H1 (cell line): ENCODE measurements around the gene HOXB9. TPM values are rescaled to one million over a fixed set of nuclear protein-coding genes. Genes with fewer than 3 reads are reported as not detected.
A peak's percentile ranks its signal among the peaks of the same experiment; 100 is the strongest.

Source experiments
- CHD7 ChIP-seq: fragments of 300-600 bp; sonication (generic); IDR thresholded peaks from 2 replicates; pipeline ENCODE4 v1.7.1; 2012; ENCODE audit warnings: low read length, moderate library complexity, mild to moderate bottlenecking, inconsistent platforms; ENCODE audit not compliant: insufficient replicate concordance
- HDAC2 ChIP-seq, 2 experiments: fragments of 300-600 bp in 1 of 2; sonication (generic) in 1 of 2; IDR thresholded peaks; 2 replicates each; pipeline ENCODE4 v1.6.1; 2011 to 2012; ENCODE audit warnings: low read depth in 2 of 2, low read length in 2 of 2, mild to moderate bottlenecking in 2 of 2, moderate library complexity in 2 of 2, borderline replicate concordance in 1 of 2, inconsistent platforms in 1 of 2
- RNF2 ChIP-seq: fragments of 200-900, 300-1000 bp; sonication (generic); IDR thresholded peaks from 2 replicates; pipeline ENCODE4 v1.7.1; 2016; ENCODE audit warnings: borderline replicate concordance, low read depth, mild to moderate bottlenecking, antibody characterized with exemption, low read length; ENCODE audit not compliant: poor library complexity, severe bottlenecking; ENCODE audit errors: missing control alignments
- SP1 ChIP-seq: IDR thresholded peaks from 2 replicates; pipeline ENCODE4 v1.6.1; 2011; ENCODE audit warnings: low read depth, low read length
- polyA plus RNA-seq, 7 experiments: library from polyadenylated mRNA; depleted of rRNA in 3 of 7; stranded (reverse) in 5 of 7; unstranded in 2 of 7; fragments of >200 nt in 5 of 7; fragments of 200-250 nt in 2 of 7; gene quantifications; 1 replicate in 5 of 7; 2 replicates in 1 of 7; 4 replicates in 1 of 7; pipeline versions ENCODE4 v1.2.1 to v1.2.3, GENCODE V29; 2011 to 2013; ENCODE audit warnings: missing spikeins in 2 of 7, mixed read lengths in 2 of 7
- total RNA-seq: library from RNA; stranded (reverse); fragmentation: NEBNext Ultra II Directional; extraction: Animal tissue kit (Norgen Biotek cat#: 25700); gene quantifications from 2 replicates; pipeline ENCODE4 v1.2.1, GENCODE V29; 2021

HOXB9 gene
- total and polyA plus RNA-seq, 2 of the 8 experiments (the other 6 are each of a cell fraction or from before 2014, with no cell fraction given) = not detected

GRCh38 chr17:48647103-48647962, 21.2 kb upstream of the HOXB9 start (continued):
- no peak for TF ChIP-seq CHD7
- 0 out of 2 replicates have a peak, but pooled peaks have one; percentile 4 for TF ChIP-seq SP1
- peak; percentile 75 for TF ChIP-seq RNF2
- no peak for TF ChIP-seq HDAC2 (IDR thresholded peaks at IDR 0.05; ENCODE audit: borderline replicate concordance in 1 of 2, low read depth in 2 of 2, low read length in 2 of 2)
